T-cell (primary cell): ENCODE measurements around the gene KDM6A. TPM values are rescaled to one million over a fixed set of nuclear protein-coding genes. Genes with fewer than 3 reads are reported as not detected.
"Not testable (repeated sequence)": the region's sequence is repeated elsewhere in the genome, so short reads cannot be mapped to it uniquely, and the experiment has no call there.

Experiments
- ATAC-seq, 4 experiments: fragments of 200-7000 bp in 3 of 4; fragments of 150-1000 bp in 1 of 4; cut with Tn5 transposase; replicated peaks in 1 of 4; 1 replicate in 3 of 4; 2 replicates in 1 of 4; pipeline ENCODE4 v1.10.0; 2021; ENCODE audit warnings: moderate library complexity in 3 of 4, mild to moderate bottlenecking in 2 of 4, moderate number of reproducible peaks in 1 of 4
- CTCF ChIA-PET, 2 donors: fragments of 300-600 bp; sonication (Branson Sonifier 250); formaldehyde crosslinking; loops; one replicate each; lab custom pipeline; 2022; ENCODE audit warnings: antibody characterized with exemption in 2 of 2; lab: Charles Lee
- POLR2A ChIA-PET, 2 donors: fragments of 300-600 bp; sonication (Branson Sonifier 250); formaldehyde crosslinking; loops; one replicate each; lab custom pipeline; 2022; ENCODE audit warnings: antibody characterized with exemption in 2 of 2; lab: Charles Lee
- DNase-seq, 35 experiments: peaks; one replicate each; pipeline versions ENCODE4 v3.0.0 to v3.0.0-alpha.2; 2013 to 2023
- H3K27ac ChIP-seq: one replicate; pipeline ENCODE4 v1.5.1; 2013; ENCODE audit warnings: low read length
- H3K27me3 ChIP-seq, 2 experiments: replicated peaks in 1 of 2; 1 replicate in 1 of 2; 2 replicates in 1 of 2; pipeline versions ENCODE4 v1.6.1 to v1.7.0; 2013; ENCODE audit warnings: low read length in 1 of 2, mixed read lengths in 1 of 2; ENCODE audit not compliant: control insufficient read depth in 2 of 2, insufficient read depth in 2 of 2; ENCODE audit errors: extremely low read depth in 1 of 2
- H3K36me3 ChIP-seq, 2 donors: 1 replicate in 1 of 2; 2 replicates in 1 of 2; pipeline versions ENCODE4 v1.6.1 to v1.7.0; 2013; ENCODE audit warnings: low read length in 1 of 2; ENCODE audit not compliant: control insufficient read depth in 2 of 2, insufficient read depth in 1 of 2; ENCODE audit errors: extremely low read depth in 1 of 2
- H3K4me1 ChIP-seq, 2 experiments: 1 replicate in 1 of 2; 2 replicates in 1 of 2; pipeline versions ENCODE4 v1.6.1 to v1.7.0; 2013; ENCODE audit warnings: low read length in 2 of 2, mixed read lengths in 1 of 2; ENCODE audit not compliant: insufficient read depth in 2 of 2, control insufficient read depth in 1 of 2; ENCODE audit errors: extremely low read depth in 1 of 2
- H3K4me3 ChIP-seq, 2 donors: 1 replicate in 1 of 2; 2 replicates in 1 of 2; pipeline versions ENCODE4 v1.5.1 to v1.7.0; 2013; ENCODE audit warnings: mild to moderate bottlenecking in 2 of 2, low read length in 1 of 2, moderate library complexity in 1 of 2; ENCODE audit not compliant: control insufficient read depth in 1 of 2; ENCODE audit errors: extremely low read depth in 1 of 2
- H3K9me3 ChIP-seq: 2 replicates; pipeline ENCODE4 v1.7.0; 2013
- H3K27ac Mint-ChIP-seq, 2 donors: one replicate each; pipeline ENCODE4 v1.8.0; 2020 to 2021; ENCODE audit warnings: mild to moderate bottlenecking in 2 of 2, mixed read lengths in 2 of 2
- H3K27me3 Mint-ChIP-seq, 2 donors: one replicate each; pipeline ENCODE4 v1.8.0; 2021 to 2022; ENCODE audit warnings: mixed read lengths in 2 of 2
- H3K36me3 Mint-ChIP-seq: one replicate; pipeline ENCODE4 v1.8.0; 2021; ENCODE audit warnings: mixed read lengths
- H3K4me1 Mint-ChIP-seq, 3 donors: one replicate each; pipeline ENCODE4 v1.8.0; 2020 to 2022; ENCODE audit warnings: mixed read lengths in 3 of 3, mild to moderate bottlenecking in 1 of 3
- H3K4me3 Mint-ChIP-seq, 3 donors: one replicate each; pipeline ENCODE4 v1.8.0; 2020 to 2022; ENCODE audit warnings: mild to moderate bottlenecking in 3 of 3, mixed read lengths in 3 of 3, moderate library complexity in 3 of 3
- H3K9me3 Mint-ChIP-seq, 3 donors: one replicate each; pipeline ENCODE4 v1.8.0; 2020 to 2022; ENCODE audit warnings: mixed read lengths in 3 of 3
- WGBS: methylation state at CpG from one replicate; pipeline ENCODE4 v1.1.5; 2013; ENCODE audit warnings: missing lambda C conversion rate; ENCODE audit not compliant: insufficient coverage; 5-methylcytosine and 5-hydroxymethylcytosine counted together
- total RNA-seq, 35 experiments: library from RNA in 6 of 35; stranded (reverse) in 6 of 35; fragments of 120-200 nt in 1 of 35; gene quantifications; one replicate each; pipeline versions ENCODE4 v1.2.1 to v1.2.4 and lab custom pipeline; 2013 to 2026

Gene KDM6A
- total RNA-seq, 5 donors from 2014 or later (not counting 1 experiment from before 2014, with no cell fraction given) = 37.1 to 97.3 (median 55.7) TPM

- CTCF ChIA-PET, ATAC-seq, H3K27me3 Mint-ChIP-seq, DNase-seq, H3K9me3 ChIP-seq, POLR2A ChIA-PET, H3K9me3 Mint-ChIP-seq, H3K27me3 ChIP-seq, H3K4me3 ChIP-seq, H3K27ac ChIP-seq, H3K27ac Mint-ChIP-seq: not testable (repeated sequence)
- Histone ChIP-seq H3K4me1 (peaks cover 6 to 10% of the 10 kb centered on the region in 2 experiments), H3K36me3 (peaks cover 4 to 12% of the 10 kb centered on the region in 2 donors)
- Mint-ChIP-seq H3K4me3 (peak overlapping the region in 1 of 3 donors; percentile 42), H3K36me3 (peaks cover 20% of the 10 kb centered on the region), H3K4me1 (peaks cover 64 to 73% (median 69%) of the 10 kb centered on the region in 3 donors)
- no CpG with 5 or more reads among the region's 4 CpGs for WGBS
These were observed 200.0 kb downstream of the KDM6A start for GRCh38 chrX:45073011-45073410.

- Histone ChIP-seq H3K36me3 (peaks cover 3 to 4% of the 10 kb centered on the region in 2 donors), H3K4me1 (peaks cover 0 to 2% of the 10 kb centered on the region in 2 experiments), H3K27ac (no peak overlapping the region), H3K4me3 (no peak overlapping the region), H3K27me3 (no peaks in the 10 kb centered on the region), H3K9me3 (no peaks in the 10 kb centered on the region)
- H3K4me3 Mint-ChIP-seq = peak overlapping the region in 2 of 3 donors; percentile 26 to 44
- ATAC-seq (no peak), DNase-seq (peak in 1 of 35 experiments; percentile 5)
- H3K36me3 Mint-ChIP-seq = peaks cover 22% of the 10 kb centered on the region
- H3K4me1 Mint-ChIP-seq = peaks cover 40 to 53% (median 43%) of the 10 kb centered on the region in 3 donors
- no peaks in the 10 kb centered on the region for H3K9me3 Mint-ChIP-seq
- no CpG with 5 or more reads among the region's 2 CpGs for WGBS
- H3K27ac Mint-ChIP-seq = peak overlapping the region; percentile 44 to 77
- no peaks in the 10 kb centered on the region for H3K27me3 Mint-ChIP-seq
- ChIA-PET CTCF (interaction anchor here in 1 of 2 donors (1.2 kb wide), 1 partner anchor 10 kb away, joined by 3 read pairs; no protein-coding TSS in a partner anchor), POLR2A (interaction anchor here (0.6 to 0.7 kb wide), 3 partner anchors 157 to 686 kb away, joined by 3 read pairs; no protein-coding TSS in a partner anchor)
These were observed 204.9 kb downstream of the KDM6A start for GRCh38 chrX:45077748-45078424.

- Mint-ChIP-seq H3K9me3 (no peaks in the 10 kb centered on the region), H3K36me3 (peaks cover 28% of the 10 kb centered on the region), H3K4me3 (no peak overlapping the region), H3K4me1 (peaks cover 8 to 21% (median 11%) of the 10 kb centered on the region in 3 donors), H3K27me3 (no peaks in the 10 kb centered on the region), H3K27ac (no peak overlapping the region)
- Histone ChIP-seq H3K4me3 (no peak overlapping the region), H3K4me1 (peaks cover 0 to 4% of the 10 kb centered on the region in 2 experiments), H3K27ac (no peak overlapping the region), H3K27me3 (no peaks in the 10 kb centered on the region), H3K9me3 (no peaks in the 10 kb centered on the region), H3K36me3 (peaks cover 3 to 12% of the 10 kb centered on the region in 2 donors)
- POLR2A ChIA-PET = no interaction called here
- DNase-seq (peak in 1 of 35 experiments; percentile 24), ATAC-seq (peak in 3 of 4 experiments; percentile 44 to 77 (median 62))
- no CpG with 5 or more reads among the region's 2 CpGs for WGBS
- CTCF ChIA-PET = no interaction called here
These were observed 210.3 kb downstream of the KDM6A start for GRCh38 chrX:45083314-45083713.

GRCh38 chrX:45110494-45110893, 237.5 kb downstream of the KDM6A start:
- peaks cover 0 to 21% of the 10 kb centered on the region in 2 donors for H3K36me3 ChIP-seq

GRCh38 chrX:45126158-45126557, 253.2 kb downstream of the KDM6A start:
- H3K27me3 Mint-ChIP-seq = peaks cover 13 to 19% of the 10 kb centered on the region in 2 donors

More at GRCh38 chrX:45110494-45110893, 237.5 kb downstream of the KDM6A start:
- no peaks in the 10 kb centered on the region for H3K27me3 ChIP-seq
- DNase-seq = no peak
- no peak for ATAC-seq
- H3K27ac ChIP-seq = no peak overlapping the region
- no peaks in the 10 kb centered on the region for H3K4me1 Mint-ChIP-seq
- no peaks in the 10 kb centered on the region for H3K27me3 Mint-ChIP-seq
- no CpG with 5 or more reads among the region's 3 CpGs for WGBS
- no peak overlapping the region for H3K4me3 ChIP-seq
- peaks cover 4 to 7% (median 6%) of the 10 kb centered on the region in 3 donors for H3K9me3 Mint-ChIP-seq
- CTCF ChIA-PET = no interaction called here
- H3K4me1 ChIP-seq = no peaks in the 10 kb centered on the region
- POLR2A ChIA-PET = no interaction called here
- H3K27ac Mint-ChIP-seq = no peak overlapping the region
- no peak overlapping the region for H3K4me3 Mint-ChIP-seq
- H3K36me3 Mint-ChIP-seq = peaks cover 30% of the 10 kb centered on the region
- no peaks in the 10 kb centered on the region for H3K9me3 ChIP-seq

GRCh38 chrX:45128896-45129454, 256.0 kb downstream of the KDM6A start:
- H3K27me3 ChIP-seq = peaks cover 0 to 2% of the 10 kb centered on the region in 2 experiments
- DNase-seq (no peak), ATAC-seq (no peak)
- Mint-ChIP-seq H3K27ac (no peak overlapping the region), H3K36me3 (no peaks in the 10 kb centered on the region), H3K27me3 (peaks cover 5 to 10% of the 10 kb centered on the region in 2 donors), H3K4me3 (no peak overlapping the region), H3K9me3 (peaks cover 7 to 16% (median 15%) of the 10 kb centered on the region in 3 donors), H3K4me1 (no peaks in the 10 kb centered on the region)
- H3K36me3 ChIP-seq = no peaks in the 10 kb centered on the region
- ChIA-PET CTCF (interaction anchor here in 1 of 2 donors (0.6 kb wide), 1 partner anchor 104 kb away, joined by 3 read pairs; no protein-coding TSS in a partner anchor), POLR2A (interaction anchor here in 1 of 2 donors (0.6 kb wide), 1 partner anchor 232 kb away, joined by 3 read pairs; no protein-coding TSS in a partner anchor)
- H3K9me3 ChIP-seq = peaks cover 3% of the 10 kb centered on the region
- WGBS = no CpG with 5 or more reads among the region's 4 CpGs
- no peak overlapping the region for H3K27ac ChIP-seq
- H3K4me3 ChIP-seq = no peak overlapping the region
- H3K4me1 ChIP-seq = no peaks in the 10 kb centered on the region

More at GRCh38 chrX:45126158-45126557, 253.2 kb downstream of the KDM6A start:
- Histone ChIP-seq H3K27me3 (peaks cover 0 to 2% of the 10 kb centered on the region in 2 experiments), H3K36me3 (no peaks in the 10 kb centered on the region), H3K9me3 (peaks cover 3% of the 10 kb centered on the region), H3K4me3 (no peak overlapping the region), H3K4me1 (no peaks in the 10 kb centered on the region), H3K27ac (no peak overlapping the region)
- no CpG with 5 or more reads among the region's 1 CpG for WGBS
- H3K27ac Mint-ChIP-seq = no peak overlapping the region
- ATAC-seq (no peak), DNase-seq (no peak)
- H3K36me3 Mint-ChIP-seq = no peaks in the 10 kb centered on the region
- POLR2A ChIA-PET = no interaction called here
- H3K4me3 Mint-ChIP-seq = no peak overlapping the region
- CTCF ChIA-PET = no interaction called here
- no peaks in the 10 kb centered on the region for H3K4me1 Mint-ChIP-seq
- H3K9me3 Mint-ChIP-seq = peaks cover 7 to 9% (median 8%) of the 10 kb centered on the region in 3 donors
